GM23248 (cell line): ENCODE results near the gene ST8SIA1.

Source experiments
- EZH2 ChIP-seq: fragments of 200-600 bp; sonication (generic); IDR thresholded peaks from 2 replicates; pipeline ENCODE4 v1.6.1; 2018; ENCODE audit warnings: antibody characterized with exemption, mild to moderate bottlenecking; ENCODE audit not compliant: insufficient read depth, poor library complexity, severe bottlenecking
- EZH2phosphoT487 ChIP-seq: fragments of 200-600 bp; sonication (generic); IDR thresholded peaks from 2 replicates; pipeline ENCODE4 v1.6.1; 2018; ENCODE audit warnings: antibody characterized with exemption, moderate library complexity, mild to moderate bottlenecking, low read depth; ENCODE audit not compliant: insufficient read depth

- TF ChIP-seq EZH2: no peak
- no peak for TF ChIP-seq EZH2phosphoT487
These were observed 72.2 kb downstream of the ST8SIA1 start for GRCh38 chr12:22262309-22262708.
